ENCODE measurements around the gene MYRIP.

GRCh38 chr3:40290396-40290795 is 481.0 kb downstream of the MYRIP start:
- no peak for TF ChIP-seq POLR2A (IDR thresholded peaks at IDR 0.05)
- no peak for TF ChIP-seq CTCF (IDR thresholded peaks at IDR 0.05)
